ENCODE results near the gene JMJD8. TPM values are rescaled to one million over a fixed set of nuclear protein-coding genes. Genes with fewer than 3 reads are reported as not detected.

Gene JMJD8
- total RNA-seq, 1 experiment from 2014 or later: 33.4 TPM

DNA sequence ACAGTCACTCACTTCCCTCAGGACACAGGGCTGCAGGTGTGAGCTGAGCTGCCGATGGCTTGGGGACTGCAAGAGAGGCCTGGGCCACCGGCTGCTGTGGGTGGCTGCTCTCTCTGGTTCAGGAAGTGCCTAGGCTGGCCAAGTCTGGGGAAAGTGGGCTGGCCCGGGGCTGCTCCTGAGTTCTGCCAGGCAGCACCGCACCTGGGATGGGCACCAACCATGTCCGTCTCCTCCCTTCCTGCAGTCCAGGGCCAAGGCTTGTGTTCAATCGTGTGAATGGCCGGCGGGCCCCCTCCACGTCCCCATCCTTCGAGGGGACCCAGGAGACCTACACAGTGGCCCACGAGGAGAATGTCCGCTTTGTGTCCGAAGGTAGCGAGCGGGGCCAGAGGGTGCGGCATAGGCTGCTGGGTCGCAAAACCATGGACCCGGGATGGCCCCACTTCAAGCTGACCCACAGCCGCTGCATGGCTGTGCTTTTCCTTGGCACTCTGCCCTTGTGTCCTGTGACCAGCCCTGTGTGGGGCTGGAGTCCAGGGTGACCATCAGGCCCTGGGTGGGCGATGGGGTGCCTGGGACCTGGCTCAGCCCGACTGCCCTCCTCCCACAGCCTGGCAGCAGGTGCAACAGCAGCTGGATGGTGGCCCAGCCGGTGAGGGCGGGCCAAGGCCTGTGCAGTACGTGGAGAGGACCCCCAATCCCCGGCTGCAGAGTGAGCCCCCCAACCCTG is 36.8 kb downstream of the JMJD8 start:
- Mint-ChIP-seq H3K4me3 (ENCODE audit: unreplicated experiment) (peak overlapping the region; percentile 38), H3K36me3 (ENCODE audit: insufficient read depth, unreplicated experiment) (peaks cover 35% of the 10 kb centered on the region), H3K27me3 (ENCODE audit: insufficient read depth, unreplicated experiment) (no peaks in the 10 kb centered on the region), H3K4me1 (ENCODE audit: insufficient read depth, unreplicated experiment) (peaks cover 17% of the 10 kb centered on the region), H3K27ac (ENCODE audit: low read depth, unreplicated experiment) (no peak overlapping the region), H3K9me3 (ENCODE audit: unreplicated experiment) (no peaks in the 10 kb centered on the region)
- no peak for TF ChIP-seq CTCF (IDR thresholded peaks at IDR 0.05; ENCODE audit: unreplicated experiment)
- intact Hi-C loops (cut with micrococcal nuclease): no loop called here
- no TSS peak for BruUV-seq (replicated peaks)
- POLR2A ChIA-PET: interaction anchor here (0.9 to 2.8 kb wide), 9 partner anchors 10 to 68 kb away, joined by 3 to 17 read pairs (median 6); partner anchors contain the start of genes JMJD8, METTL26, RAB40C and RHOT2
- CTCF ChIA-PET: interaction anchor here (0.5 to 1.4 kb wide), 8 partner anchors 12 to 77 kb away, joined by 3 to 7 read pairs (median 3); partner anchors contain the start of gene WDR24
- DNase-seq (ENCODE audit: unreplicated experiment): no peak

DNA sequence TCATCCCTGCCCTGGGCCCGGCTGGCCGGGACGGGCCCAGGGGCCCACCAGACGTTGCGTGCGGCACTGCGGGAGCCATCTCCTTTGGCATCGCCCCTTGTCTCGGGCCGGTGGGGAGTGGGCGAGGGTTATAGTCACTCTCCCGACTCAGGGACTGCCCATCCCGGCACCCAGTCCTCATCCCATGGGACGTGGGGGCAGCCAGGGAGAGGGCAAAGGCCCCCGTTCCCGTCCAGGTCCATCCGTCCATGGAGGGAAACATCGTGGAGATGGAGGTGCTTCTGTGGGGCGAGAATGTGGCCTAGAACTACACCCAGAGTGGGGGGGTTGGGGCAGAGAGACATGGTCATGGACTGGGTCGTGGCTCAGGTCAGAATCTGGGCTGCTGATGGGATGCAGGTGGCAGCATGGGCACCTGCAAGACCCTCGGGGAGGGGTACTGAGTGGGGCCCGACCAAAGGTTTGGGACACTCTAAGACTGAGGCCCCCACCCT is 37.4 kb downstream of the JMJD8 start:
- H3K4me3 Mint-ChIP-seq (ENCODE audit: unreplicated experiment): peak overlapping the region; percentile 38
- no peak for TF ChIP-seq CTCF (IDR thresholded peaks at IDR 0.05; ENCODE audit: unreplicated experiment)
- H3K9me3 Mint-ChIP-seq (ENCODE audit: unreplicated experiment): no peaks in the 10 kb centered on the region
- DNase-seq (ENCODE audit: unreplicated experiment): no peak
- no TSS peak for BruUV-seq (replicated peaks)
- H3K4me1 Mint-ChIP-seq (ENCODE audit: insufficient read depth, unreplicated experiment): peaks cover 17% of the 10 kb centered on the region
- H3K36me3 Mint-ChIP-seq (ENCODE audit: insufficient read depth, unreplicated experiment): peaks cover 35% of the 10 kb centered on the region
- CTCF ChIA-PET: no interaction called here
- no peaks in the 10 kb centered on the region for H3K27me3 Mint-ChIP-seq (ENCODE audit: insufficient read depth, unreplicated experiment)
- intact Hi-C loops (cut with micrococcal nuclease): no loop called here
- POLR2A ChIA-PET: interaction anchor here (1.7 kb wide), 1 partner anchor 10 kb away, joined by 15 read pairs; the partner anchor contains the start of gene METTL26
- no peak overlapping the region for H3K27ac Mint-ChIP-seq (ENCODE audit: low read depth, unreplicated experiment)

- TF ChIP-seq CTCF (IDR thresholded peaks at IDR 0.05; ENCODE audit: unreplicated experiment): no peak
- Mint-ChIP-seq H3K36me3 (ENCODE audit: insufficient read depth, unreplicated experiment) (peaks cover 35% of the 10 kb centered on the region), H3K27ac (ENCODE audit: low read depth, unreplicated experiment) (peak overlapping the region; percentile 68), H3K4me3 (ENCODE audit: unreplicated experiment) (peak overlapping the region; percentile 31), H3K4me1 (ENCODE audit: insufficient read depth, unreplicated experiment) (peaks cover 17% of the 10 kb centered on the region), H3K27me3 (ENCODE audit: insufficient read depth, unreplicated experiment) (no peaks in the 10 kb centered on the region), H3K9me3 (ENCODE audit: unreplicated experiment) (no peaks in the 10 kb centered on the region)
- no TSS peak for BruUV-seq (replicated peaks)
- ChIA-PET POLR2A (interaction anchor here (0.6 to 1.2 kb wide), 2 partner anchors 9 to 20 kb away, joined by 3 read pairs; no protein-coding TSS in a partner anchor), CTCF (no interaction called here)
- intact Hi-C loops (cut with micrococcal nuclease): no loop called here
- peak; percentile 69 for DNase-seq (ENCODE audit: unreplicated experiment)
Observed at GRCh38 chr16:645852-646678, 38.1 kb downstream of the JMJD8 start.

DNA sequence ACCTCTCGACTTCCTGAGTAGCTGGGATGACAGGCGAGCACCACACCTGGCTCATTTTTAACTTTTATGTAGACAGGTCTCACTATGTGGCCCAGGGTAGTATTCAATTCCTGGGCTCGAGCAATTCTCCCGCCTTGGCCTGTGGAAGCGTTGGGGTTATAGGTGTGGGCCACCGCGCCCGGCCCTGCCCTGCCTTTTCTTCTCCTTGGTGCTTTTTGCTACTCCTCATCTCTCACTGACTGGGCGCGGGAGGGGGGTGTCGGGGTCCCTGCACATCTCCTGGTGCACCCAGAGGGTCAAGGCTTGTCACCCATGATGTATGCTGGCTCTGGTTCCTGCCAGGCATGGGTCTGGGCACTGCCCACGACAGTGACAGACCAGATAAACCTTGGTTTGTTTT is 39.6 kb downstream of the JMJD8 start:
- CTCF ChIA-PET: interaction anchor here (0.7 to 1.0 kb wide), 2 partner anchors 15 to 116 kb away, joined by 3 to 5 read pairs; no protein-coding TSS in a partner anchor
- BruUV-seq (replicated peaks): no TSS peak
- no peak overlapping the region for H3K27ac Mint-ChIP-seq (ENCODE audit: low read depth, unreplicated experiment)
- peak overlapping the region; percentile 31 for H3K4me3 Mint-ChIP-seq (ENCODE audit: unreplicated experiment)
- H3K27me3 Mint-ChIP-seq (ENCODE audit: insufficient read depth, unreplicated experiment): no peaks in the 10 kb centered on the region
- TF ChIP-seq CTCF (IDR thresholded peaks at IDR 0.05; ENCODE audit: unreplicated experiment): no peak
- H3K36me3 Mint-ChIP-seq (ENCODE audit: insufficient read depth, unreplicated experiment): peaks cover 35% of the 10 kb centered on the region
- H3K9me3 Mint-ChIP-seq (ENCODE audit: unreplicated experiment): no peaks in the 10 kb centered on the region
- H3K4me1 Mint-ChIP-seq (ENCODE audit: insufficient read depth, unreplicated experiment): peaks cover 11% of the 10 kb centered on the region
- DNase-seq (ENCODE audit: unreplicated experiment): no peak
- intact Hi-C loops (cut with micrococcal nuclease): no loop called here
- POLR2A ChIA-PET: interaction anchor here (0.6 kb wide), 1 partner anchor 31 kb away, joined by 3 read pairs; the partner anchor contains the start of gene RHBDL1

All from MCF 10A (cell line).